Measurements from ENCODE around the gene SEZ6L2. TPM values are rescaled to one million over a fixed set of nuclear protein-coding genes. Genes with fewer than 3 reads are reported as not detected.
"Not testable (repeated sequence)": the region's sequence is repeated elsewhere in the genome, so short reads cannot be mapped to it uniquely, and the experiment has no call there.

SEZ6L2 gene
- total RNA-seq, 2 experiments from 2014 or later: 0.11 to 0.13 TPM

DNA sequence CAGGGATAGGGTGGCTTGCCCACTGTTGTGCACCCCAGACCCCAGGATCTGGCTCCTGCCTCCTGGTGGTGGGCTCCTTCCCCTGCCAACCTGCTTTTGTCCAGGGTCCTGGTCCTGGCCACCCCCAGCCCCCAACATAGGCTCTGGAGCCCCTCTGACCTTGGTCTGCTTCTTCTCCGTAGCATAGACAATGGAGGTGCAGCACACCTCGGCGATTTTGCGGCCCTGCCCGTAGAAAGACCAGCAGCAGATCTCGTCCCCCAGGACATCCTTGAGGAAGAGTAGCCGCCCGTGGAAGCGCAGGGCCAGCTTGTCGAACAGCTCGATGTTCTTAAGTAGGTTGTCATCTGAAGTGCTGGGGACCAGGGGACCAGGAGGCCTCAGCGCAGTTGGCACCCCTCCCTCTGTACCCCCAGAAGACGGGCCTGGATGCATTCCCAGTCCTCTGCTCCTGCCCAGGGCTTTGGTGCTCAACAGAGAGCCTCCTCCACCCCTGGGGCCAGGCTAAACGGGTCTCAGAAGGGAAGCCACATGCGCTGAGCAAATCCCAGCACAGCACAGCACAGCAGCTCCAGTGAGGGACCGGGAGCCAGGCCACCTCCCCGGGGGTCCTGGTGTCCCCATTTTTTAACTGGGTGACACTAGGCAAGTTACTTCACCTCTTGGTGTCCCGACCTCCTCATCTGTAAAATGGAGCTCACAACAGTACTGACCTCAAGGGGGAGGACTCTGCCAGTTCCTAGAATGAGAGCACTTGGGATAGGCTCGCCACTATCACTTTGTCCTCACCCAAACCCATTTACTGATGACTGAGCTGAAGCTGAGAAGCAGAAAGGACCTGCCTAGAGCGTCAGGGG is 11.7 kb upstream of the SEZ6L2 start:
- H3K27ac Mint-ChIP-seq: no peak overlapping the region
- CTCF ChIA-PET: interaction anchor here (1.5 kb wide), 1 partner anchor 14 kb away, joined by 3 read pairs; no protein-coding TSS in a partner anchor

GRCh38 chr16:29909851-29910250 is 10.5 kb upstream of the SEZ6L2 start:
- POLR2A ChIA-PET: interaction anchor here (1.3 kb wide), 1 partner anchor 16 kb away, joined by 4 read pairs; the partner anchor contains the start of gene KCTD13
- ATAC-seq; H3K27ac Mint-ChIP-seq; H3K4me1 Mint-ChIP-seq (ENCODE audit: low read depth); intact Hi-C loops (cut with micrococcal nuclease); H3K4me3 Mint-ChIP-seq; DNase-seq; H3K36me3 Mint-ChIP-seq (ENCODE audit: low read depth); H3K27me3 Mint-ChIP-seq; H3K9me3 Mint-ChIP-seq: not testable (repeated sequence)
- CTCF ChIA-PET: interaction anchor here (1.0 to 1.6 kb wide), 2 partner anchors 122 to 123 kb away, joined by 3 read pairs; no protein-coding TSS in a partner anchor

More for the DNA sequence above, 11.7 kb upstream of the SEZ6L2 start:
- TF ChIP-seq CTCF (IDR thresholded peaks at IDR 0.05): no peak
- POLR2A ChIA-PET: interaction anchor here (1.3 to 1.9 kb wide), 2 partner anchors 10 to 15 kb away, joined by 3 to 6 read pairs; partner anchors contain the start of genes ASPHD1 and KCTD13
- Mint-ChIP-seq H3K9me3 (no peaks in the 10 kb centered on the region), H3K36me3 (ENCODE audit: low read depth) (peaks cover 14% of the 10 kb centered on the region), H3K4me1 (ENCODE audit: low read depth) (peaks cover 5% of the 10 kb centered on the region), H3K27me3 (no peaks in the 10 kb centered on the region), H3K4me3 (no peak overlapping the region)
- intact Hi-C loops (cut with micrococcal nuclease): no loop called here
- ATAC-seq: no peak
- DNase-seq: no peak

- ChIA-PET CTCF (interaction anchor here (0.7 to 1.6 kb wide), 3 partner anchors 122 to 145 kb away, joined by 3 read pairs; no protein-coding TSS in a partner anchor), POLR2A (interaction anchor here (1.0 to 1.3 kb wide), 2 partner anchors 16 to 97 kb away, joined by 3 to 4 read pairs; partner anchors contain the start of gene KCTD13)
- intact Hi-C loops (cut with micrococcal nuclease): no loop called here
- H3K27ac Mint-ChIP-seq: no peak overlapping the region
- no peaks in the 10 kb centered on the region for H3K27me3 Mint-ChIP-seq
- no peak for ATAC-seq
- no peak overlapping the region for H3K4me3 Mint-ChIP-seq
- no peak for DNase-seq
- H3K9me3 Mint-ChIP-seq: no peaks in the 10 kb centered on the region
- TF ChIP-seq CTCF (IDR thresholded peaks at IDR 0.05): no peak
- peaks cover 6% of the 10 kb centered on the region for H3K36me3 Mint-ChIP-seq (ENCODE audit: low read depth)
- H3K4me1 Mint-ChIP-seq (ENCODE audit: low read depth): no peaks in the 10 kb centered on the region
Observed at GRCh38 chr16:29909391-29909790, 10.0 kb upstream of the SEZ6L2 start.

DNA sequence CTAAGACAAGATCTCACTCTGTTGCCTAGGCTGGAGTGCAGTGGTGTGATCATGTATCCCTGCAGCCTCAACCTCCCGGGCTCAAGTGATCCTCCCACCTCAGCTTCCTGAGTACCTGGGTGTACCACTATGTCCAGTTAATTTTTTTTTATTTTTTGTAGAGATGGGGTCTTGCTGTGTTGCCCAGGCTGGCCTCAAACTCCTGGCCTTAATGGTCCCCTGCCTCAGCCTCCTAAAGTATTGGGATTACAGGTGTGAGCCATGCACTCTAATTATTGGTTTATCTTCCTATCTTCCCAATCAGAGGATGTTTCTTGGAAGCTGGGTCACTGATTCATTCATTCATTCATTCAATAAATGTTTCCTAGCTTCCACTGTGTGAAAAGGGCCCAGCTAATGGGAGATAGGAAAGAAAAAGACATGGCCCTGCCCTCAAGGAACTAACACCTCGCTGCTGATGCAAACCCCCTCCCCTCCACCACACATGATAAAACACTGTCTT is 9.4 kb upstream of the SEZ6L2 start:
- Mint-ChIP-seq H3K27me3 (no peaks in the 10 kb centered on the region), H3K9me3 (no peaks in the 10 kb centered on the region), H3K4me1 (ENCODE audit: low read depth) (no peaks in the 10 kb centered on the region), H3K36me3 (ENCODE audit: low read depth) (peaks cover 4% of the 10 kb centered on the region), H3K27ac (no peak overlapping the region), H3K4me3 (no peak overlapping the region)
- ChIA-PET POLR2A (interaction anchor here (1.0 kb wide), 1 partner anchor 98 kb away, joined by 3 read pairs; no protein-coding TSS in a partner anchor), CTCF (interaction anchor here (0.7 to 1.6 kb wide), 4 partner anchors 17 to 146 kb away, joined by 3 read pairs; partner anchors contain the start of gene KCTD13)
- no peak for TF ChIP-seq CTCF (IDR thresholded peaks at IDR 0.05)
- ATAC-seq (no peak), DNase-seq (no peak)
- intact Hi-C loops (cut with micrococcal nuclease): no loop called here

- H3K4me1 Mint-ChIP-seq (ENCODE audit: low read depth): peaks cover 4% of the 10 kb centered on the region
- H3K9me3 Mint-ChIP-seq: no peaks in the 10 kb centered on the region
- no peak for ATAC-seq
- ChIA-PET CTCF (interaction anchor here (0.7 to 1.0 kb wide), 2 partner anchors 9 to 18 kb away, joined by 3 read pairs; partner anchors contain the start of gene KCTD13), POLR2A (no interaction called here)
- peaks cover 2% of the 10 kb centered on the region for H3K36me3 Mint-ChIP-seq (ENCODE audit: low read depth)
- TF ChIP-seq CTCF (IDR thresholded peaks at IDR 0.05): no peak
- H3K4me3 Mint-ChIP-seq: no peak overlapping the region
- no peak for DNase-seq
- no peak overlapping the region for H3K27ac Mint-ChIP-seq
- intact Hi-C loops (cut with micrococcal nuclease): no loop called here
- H3K27me3 Mint-ChIP-seq: no peaks in the 10 kb centered on the region
Observed at GRCh38 chr16:29907973-29908372, 8.6 kb upstream of the SEZ6L2 start.
